Measurements from ENCODE around the gene SLC16A1.
"Not testable (repeated sequence)": the region's sequence is repeated elsewhere in the genome, so short reads cannot be mapped to it uniquely, and the experiment has no call there.

The SLC16A1 gene, protein sequence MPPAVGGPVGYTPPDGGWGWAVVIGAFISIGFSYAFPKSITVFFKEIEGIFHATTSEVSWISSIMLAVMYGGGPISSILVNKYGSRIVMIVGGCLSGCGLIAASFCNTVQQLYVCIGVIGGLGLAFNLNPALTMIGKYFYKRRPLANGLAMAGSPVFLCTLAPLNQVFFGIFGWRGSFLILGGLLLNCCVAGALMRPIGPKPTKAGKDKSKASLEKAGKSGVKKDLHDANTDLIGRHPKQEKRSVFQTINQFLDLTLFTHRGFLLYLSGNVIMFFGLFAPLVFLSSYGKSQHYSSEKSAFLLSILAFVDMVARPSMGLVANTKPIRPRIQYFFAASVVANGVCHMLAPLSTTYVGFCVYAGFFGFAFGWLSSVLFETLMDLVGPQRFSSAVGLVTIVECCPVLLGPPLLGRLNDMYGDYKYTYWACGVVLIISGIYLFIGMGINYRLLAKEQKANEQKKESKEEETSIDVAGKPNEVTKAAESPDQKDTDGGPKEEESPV

DNA sequence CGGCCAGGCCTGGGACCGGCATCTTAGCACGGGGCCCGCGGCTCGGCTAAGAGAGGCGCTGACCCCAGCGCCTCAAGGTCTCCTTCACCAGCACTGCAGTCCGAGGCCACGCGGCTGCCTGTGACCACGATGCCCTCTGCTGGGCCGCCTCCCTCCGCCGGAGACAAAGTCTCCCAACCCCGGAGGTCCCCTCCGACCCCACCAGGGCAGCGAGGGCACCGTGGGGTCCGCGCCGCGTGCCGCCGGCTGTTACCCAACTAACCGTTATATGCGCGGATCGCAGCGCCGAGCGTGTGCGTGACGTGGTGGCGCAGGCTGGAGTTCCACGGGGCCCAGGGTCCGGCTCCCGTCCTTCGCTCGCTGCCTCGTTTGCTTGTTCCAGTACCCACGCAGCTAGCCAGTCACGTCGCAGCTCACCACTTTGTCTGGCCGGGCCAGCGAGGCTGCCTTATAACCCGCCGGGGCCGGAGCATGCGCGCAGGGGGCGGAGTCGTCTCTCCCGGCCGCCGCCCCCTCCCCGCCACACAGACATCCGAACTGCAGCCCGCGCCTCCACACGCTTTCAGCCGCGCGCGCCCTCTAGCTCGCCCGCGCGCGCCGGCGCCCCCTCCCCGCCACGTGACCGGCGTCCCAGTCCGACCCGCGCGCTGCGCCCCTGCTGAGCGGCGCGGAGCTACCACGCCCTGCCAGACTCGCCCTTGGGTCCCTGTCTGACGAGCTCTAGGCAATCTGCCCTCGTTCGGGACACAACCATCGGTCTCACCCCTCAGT is at the start of gene SLC16A1:
Gene SLC16A1, minus strand, starts transcription at position 424 of the 771 bp plus-strand sequence. CDS start 26,888 bp downstream, outside the sequence.
- DNase-seq (ENCODE audit: low read depth), result peak; percentile 88

DNA sequence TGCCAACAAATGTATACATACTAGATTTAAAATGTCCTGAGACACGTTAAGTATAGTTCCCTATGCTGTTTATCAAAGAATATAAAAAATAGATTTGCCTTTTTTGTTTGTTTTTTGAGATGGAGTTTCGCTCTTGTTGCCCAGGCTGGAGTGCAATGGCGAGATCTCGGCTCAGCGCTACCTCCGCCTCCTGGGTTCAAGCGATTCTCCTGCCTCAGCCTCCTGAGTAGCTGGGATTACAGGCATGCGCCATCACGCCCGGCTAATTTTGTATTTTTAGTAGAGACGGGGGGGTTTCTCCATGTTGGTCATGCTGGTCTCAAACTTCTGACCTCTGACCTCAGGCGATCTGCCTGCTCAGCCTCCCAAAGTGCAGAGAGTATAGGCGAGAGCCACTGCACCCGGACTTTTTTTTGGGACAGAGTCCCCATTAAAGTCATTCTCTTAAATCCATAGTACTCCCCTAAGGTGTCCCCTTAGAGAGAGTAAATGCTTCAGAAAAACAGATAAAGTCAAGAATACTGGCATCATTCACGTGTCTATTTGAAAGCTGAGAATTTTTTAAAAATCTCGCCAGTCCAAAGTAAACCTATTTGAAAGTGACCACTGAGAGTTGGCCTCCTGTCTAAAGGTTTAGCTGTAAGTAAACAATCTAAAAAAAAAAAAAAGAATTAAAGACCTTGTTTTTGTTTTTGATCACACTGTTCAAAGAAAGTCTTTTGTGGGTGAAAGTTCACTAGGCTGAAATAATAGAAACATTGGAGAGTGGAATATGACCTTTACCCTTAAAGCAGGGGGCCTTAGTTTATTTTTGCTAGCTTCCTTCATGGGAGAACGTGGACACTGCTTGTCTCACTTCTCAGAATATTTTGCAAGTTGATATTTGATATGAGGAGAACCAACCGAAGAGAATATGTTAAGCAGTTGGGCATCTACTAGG is 48.0 kb upstream of the SLC16A1 start:
- no peak for DNase-seq (ENCODE audit: low read depth)

DNA sequence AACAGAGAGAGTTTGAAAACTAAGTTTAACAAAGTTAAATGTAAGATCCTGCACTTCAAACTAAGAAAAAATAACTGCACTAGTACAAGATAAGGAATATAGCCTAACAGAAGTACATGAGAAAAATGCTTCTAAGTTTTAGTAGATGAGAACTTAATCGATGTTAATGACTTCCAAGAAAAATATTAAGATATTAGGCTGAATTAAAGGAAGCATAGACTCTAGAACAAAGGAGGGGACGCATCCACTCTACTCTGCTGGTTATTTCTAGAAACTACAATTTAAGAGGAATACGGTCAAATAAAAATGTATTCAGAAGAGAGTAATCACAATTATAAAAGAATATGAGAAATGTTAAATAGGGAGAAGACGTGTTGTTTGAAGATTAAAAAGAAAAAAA is 46.3 kb upstream of the SLC16A1 start:
- no peak for DNase-seq (ENCODE audit: low read depth)

DNA sequence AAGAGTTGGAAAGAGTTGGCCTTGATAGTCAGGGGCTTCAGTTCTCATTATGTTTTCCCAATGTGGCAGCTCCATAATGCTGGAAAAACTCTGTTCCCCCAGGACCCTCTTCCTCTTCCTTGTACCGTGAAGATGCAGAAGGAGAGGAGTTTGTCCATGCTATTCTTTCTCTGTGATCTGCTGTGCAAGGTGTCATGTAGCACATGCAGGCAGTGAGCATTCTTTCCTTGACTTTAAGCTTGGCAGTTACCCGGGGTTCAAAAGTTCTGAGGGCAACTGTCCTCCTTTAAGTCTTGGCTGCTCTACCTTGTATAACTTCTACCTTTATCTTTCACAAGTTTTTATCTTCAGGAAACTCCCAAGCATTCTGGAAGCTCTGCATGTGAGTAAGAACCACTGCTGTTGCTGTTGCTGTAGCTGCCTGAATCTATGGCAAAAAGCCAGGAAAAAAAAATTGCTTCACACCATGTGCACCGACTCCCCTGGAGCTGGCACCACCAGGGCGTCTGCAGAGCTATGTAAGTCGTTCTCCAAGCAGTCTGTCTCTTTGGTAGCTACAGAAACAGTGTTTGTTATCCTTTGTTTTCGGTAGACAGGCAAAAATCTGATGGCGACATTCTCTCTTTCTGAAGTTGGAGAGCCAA is 42.7 kb upstream of the SLC16A1 start:
- no peak for DNase-seq (ENCODE audit: low read depth)

DNA sequence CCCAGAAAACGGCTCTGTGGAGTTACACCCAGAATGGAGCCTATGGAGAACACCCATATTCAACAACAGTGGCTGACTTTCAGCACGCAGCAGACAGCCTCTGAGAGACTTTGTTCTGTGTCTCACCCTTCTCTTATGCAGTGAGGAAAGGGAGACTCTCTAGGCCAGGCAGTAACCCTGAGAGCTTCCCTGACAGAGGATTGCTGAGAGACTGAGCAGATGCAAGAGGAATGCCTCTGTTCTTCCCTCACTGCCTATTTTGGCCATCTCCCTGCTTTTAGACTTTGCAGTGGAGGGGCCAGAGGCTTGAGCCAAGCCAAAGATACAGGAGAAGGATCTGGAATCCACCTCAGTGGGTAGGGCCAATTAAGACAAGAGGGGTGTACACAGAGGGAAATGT is 41.8 kb upstream of the SLC16A1 start:
- no peak for DNase-seq (ENCODE audit: low read depth)

DNA sequence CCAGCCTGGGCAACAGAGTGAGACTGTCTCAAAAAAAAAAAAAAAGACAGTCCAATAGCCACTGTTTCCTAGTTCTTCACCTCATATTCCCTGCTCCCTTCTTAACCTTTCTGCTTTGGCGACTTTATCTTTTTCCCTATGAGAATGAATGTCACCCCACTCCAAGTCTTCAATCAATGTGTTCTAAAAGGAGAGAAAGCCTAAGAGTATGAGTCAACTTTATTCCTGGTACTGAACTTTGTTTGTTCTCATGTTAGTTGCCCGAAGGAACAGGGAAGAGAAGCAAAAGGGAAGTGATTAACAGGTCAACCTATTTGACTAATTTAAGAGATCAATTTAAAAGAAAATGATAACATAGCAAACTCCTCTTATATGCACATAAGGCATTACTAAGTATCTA is 39.9 kb upstream of the SLC16A1 start:
- DNase-seq (ENCODE audit: low read depth), result no peak

DNA sequence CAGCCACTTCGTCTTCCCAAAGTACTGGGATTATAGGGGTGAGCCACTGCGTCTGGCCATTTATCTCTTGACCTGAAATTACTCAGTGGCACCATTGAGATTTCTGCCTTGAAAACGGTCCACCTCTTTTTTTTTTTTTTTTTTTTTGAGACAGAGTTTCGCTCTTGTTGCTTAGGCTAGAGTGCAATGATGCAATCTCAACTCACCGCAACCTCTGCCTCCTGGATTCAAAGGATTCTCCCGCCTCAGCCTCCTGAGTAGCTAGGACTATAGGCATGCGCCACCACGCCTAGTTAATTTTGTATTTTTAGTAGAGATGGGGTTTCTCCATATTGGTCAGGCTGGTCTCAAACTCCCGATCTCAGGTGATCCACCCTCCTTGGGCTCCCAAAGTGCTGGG is 39.0 kb upstream of the SLC16A1 start:
- DNase-seq (ENCODE audit: low read depth), result not testable (repeated sequence)

DNA sequence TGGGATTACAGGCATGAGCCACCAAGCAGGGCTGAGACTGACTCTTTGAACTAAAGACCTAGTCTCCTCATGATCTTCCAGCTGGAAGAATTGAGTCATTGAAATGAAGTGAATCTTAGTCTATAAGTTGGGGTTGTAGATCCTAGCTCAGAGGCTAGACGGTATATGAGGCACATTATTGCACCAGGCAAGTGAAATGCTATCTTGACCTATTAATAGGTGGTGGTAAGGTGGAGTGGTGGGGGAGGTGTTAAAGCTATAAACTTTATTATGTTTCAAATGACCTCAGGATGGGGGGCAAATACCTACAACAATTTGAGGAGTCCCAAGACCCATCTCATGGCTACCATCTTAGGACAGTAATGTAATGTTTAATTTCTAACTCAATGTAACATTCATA is 36.8 kb upstream of the SLC16A1 start:
- DNase-seq (ENCODE audit: low read depth), result no peak

DNA sequence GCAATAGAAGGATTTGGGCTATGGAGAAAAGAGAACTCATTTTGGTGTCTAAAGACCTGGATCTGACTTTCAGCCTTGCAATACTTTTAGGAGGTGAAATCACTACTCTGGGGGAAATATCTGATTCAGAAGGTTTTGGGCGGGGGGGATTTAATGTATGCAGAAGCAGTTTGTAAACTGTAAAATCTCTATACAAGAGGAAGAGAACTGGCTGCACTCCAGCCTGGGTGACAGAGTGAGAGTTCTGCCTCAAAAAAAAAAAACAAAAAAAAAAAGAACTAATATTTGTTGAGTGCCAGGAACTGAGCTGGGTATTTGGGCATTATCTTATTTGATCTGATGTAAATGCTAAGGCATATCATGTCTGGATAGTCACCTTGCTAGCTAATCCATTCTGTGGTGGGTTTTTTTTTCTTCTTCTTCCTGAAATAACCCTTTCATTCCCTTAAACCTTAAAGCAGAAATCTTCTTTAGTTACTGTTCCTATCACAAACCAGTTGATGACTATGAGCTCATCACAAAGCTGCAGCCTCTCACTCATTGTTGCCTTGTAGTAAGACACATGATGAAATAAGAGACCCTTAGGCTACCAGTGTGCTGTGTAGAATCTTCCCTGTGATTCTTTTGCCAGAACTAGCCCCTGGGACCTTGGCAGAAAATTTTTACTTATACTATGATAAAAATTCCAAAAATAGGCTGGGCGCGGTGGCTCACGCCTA is 35.6 kb upstream of the SLC16A1 start:
- DNase-seq (ENCODE audit: low read depth), result no peak

DNA sequence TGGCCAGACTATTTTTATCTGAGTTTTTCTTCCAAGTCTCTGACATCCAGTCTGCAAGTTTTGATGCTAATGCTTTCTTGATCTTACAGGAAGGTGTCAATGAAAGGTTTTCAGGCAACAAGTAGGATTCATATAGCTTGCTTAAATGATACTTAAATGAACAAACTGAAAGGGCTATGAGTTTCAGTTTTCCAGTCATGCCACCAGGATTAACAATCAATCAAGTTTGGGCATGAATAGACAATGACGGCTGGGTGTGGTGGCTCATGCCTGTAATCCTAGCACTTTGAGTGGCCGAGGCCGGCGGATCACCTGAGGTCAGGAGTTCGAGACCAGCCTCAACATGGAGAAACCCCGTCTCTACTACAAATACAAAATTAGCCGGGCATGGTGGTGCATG is 34.3 kb upstream of the SLC16A1 start:
- no peak for DNase-seq (ENCODE audit: low read depth)

DNA sequence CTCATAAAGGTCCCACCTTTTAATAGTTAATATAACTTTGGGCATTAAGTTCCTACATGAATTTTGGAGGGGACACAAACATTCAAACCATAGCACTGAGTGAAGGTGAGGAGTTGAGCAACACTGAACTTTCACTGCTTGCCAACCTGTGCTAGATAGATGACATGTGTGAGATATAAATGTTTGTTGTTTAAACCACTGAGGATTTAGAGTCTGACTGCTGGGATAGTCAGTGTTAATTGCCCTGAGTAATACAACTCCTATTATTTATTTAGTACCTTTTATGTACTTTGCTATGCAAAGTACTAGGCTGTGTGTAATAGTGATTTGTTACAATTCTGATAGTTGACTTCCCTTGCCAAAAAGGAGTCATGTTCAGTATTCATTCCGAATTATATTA is 32.4 kb upstream of the SLC16A1 start:
- no peak for DNase-seq (ENCODE audit: low read depth)

DNA sequence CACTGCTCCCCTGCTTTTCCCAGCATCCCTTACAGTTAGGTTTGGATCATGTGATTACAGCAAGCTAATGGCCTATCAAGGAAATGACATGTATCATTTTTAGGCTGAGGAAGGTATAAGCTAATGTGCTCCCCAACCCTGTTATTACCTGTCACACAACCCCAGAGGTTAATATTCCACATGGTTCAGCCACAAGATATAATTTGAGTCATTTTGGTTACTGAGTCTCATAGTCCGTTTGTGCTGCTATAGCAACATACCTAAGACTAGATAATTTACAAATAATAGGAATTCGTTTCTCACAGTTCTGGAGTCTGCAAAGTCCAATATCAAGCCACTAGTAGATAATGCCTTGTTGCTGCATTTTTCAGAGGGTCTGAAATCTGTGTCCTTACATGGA is 29.1 kb upstream of the SLC16A1 start:
- no peak for DNase-seq (ENCODE audit: low read depth)

DNA sequence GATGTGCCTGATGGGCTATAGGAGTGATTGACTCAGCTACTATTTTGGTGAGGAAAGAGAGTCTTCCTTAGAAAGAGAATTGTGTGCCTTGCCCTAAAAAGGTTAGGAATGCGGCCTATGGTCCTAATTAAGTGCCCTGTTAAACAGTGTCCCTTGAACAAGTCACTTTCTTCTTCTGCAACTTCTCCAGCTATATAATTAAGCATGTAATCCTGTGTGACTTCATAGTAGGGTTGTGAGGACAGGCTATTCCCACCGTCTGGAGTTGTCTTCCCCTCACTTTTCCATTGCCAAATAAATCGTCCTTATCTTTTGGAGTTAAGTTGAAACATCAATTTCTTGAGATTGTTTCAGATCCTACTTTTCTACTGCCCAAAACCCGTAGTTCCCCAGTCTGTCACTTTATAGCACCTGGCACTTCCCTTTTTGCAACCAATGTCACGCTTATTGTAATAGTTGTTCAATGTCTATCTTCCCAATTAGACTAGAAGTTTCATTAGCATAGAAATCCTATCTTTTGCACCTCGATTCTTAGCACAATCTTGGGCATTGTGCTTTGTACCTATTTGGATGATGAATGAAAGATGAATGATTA is 27.6 kb upstream of the SLC16A1 start:
- DNase-seq (ENCODE audit: low read depth), result no peak

DNA sequence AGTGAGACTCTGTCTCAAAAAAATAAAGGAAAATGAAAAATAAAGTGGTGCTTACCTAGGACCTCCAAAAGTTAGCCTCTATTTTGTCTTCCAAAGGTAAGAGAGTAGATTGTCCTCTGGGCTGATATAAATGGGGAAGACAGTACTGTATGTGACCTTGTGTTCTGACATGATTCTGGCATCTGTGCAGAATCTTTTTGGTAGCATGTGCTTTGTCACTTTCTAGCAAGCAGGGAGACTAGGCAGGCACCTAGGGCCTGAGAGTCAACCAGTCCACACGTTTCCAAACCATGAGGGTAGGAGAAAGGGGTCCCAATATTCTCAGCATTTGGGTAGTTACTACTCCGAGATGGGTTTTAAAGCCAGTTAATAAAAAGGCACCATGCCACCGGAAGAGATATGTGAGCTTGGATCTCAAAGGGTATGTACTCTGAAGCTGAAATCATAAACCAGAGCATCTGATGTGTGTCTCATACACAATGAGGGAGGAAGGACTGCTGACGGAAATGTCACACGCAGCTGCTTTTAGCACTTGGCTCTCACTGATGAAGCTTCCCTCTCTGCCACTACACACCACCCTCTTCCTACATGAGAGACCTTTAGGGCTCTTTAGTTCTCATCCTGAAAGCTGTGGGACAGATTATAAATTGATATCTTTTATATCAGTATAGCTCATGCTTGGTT is 27.0 kb upstream of the SLC16A1 start:
- no peak for DNase-seq (ENCODE audit: low read depth)

DNA sequence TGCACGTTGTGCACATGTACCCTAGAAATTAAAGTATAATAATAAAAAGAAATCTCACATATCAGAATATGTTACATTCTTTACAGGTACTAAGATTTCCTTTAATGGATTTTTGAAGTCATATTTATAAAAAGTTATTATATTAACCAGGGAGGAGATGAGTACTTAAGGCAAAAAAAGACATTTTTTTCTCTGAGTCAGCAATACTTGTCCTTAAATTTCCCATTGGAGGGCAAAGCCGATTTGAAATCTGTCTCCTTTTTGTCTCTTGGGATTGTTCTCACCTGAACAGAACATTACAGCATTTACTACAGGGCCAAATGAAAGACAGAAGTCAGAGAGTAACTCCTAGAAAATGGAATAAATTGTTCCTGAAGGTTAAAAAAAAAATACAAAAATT is 26.3 kb upstream of the SLC16A1 start:
- DNase-seq (ENCODE audit: low read depth), result no peak

DNA sequence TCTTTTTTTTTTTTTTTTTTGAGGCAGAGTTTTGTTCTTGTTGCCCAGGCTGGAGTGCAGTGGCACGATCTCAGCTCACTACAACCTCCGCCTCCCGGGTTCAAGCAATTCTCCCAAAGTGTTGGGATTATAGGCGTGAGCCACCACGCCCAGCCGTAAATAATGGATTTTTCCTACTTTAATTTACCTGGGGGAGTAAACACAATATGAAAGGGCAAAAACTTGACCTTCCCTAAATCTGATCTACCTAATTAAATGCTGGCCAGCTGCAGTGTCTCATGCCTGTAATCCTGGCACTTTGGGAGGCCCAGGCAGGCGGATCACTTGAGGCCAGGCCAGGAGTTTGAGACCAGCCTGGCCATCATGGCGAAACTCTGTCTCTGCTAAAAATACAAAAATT is 25.8 kb upstream of the SLC16A1 start:
- DNase-seq (ENCODE audit: low read depth), result not testable (repeated sequence)

DNA sequence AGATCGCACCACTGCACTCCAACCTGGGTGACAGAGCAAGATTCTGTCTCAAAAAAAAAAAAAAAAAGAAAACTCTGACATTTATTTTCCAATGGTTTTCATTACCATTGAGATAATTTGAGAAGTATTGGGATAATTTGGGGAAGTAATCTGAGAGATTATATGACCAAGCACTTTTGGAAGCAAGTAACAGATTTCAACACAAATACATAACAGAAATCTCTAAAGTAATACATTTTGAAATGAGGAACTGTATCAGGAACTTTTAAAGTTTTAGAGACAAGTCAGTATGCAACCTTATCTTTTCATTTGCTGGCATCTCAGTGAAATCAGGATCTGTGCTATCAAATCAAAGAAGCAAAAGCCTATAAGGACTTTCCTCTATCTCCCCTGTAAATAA is 25.4 kb upstream of the SLC16A1 start:
- no peak for DNase-seq (ENCODE audit: low read depth)

DNA sequence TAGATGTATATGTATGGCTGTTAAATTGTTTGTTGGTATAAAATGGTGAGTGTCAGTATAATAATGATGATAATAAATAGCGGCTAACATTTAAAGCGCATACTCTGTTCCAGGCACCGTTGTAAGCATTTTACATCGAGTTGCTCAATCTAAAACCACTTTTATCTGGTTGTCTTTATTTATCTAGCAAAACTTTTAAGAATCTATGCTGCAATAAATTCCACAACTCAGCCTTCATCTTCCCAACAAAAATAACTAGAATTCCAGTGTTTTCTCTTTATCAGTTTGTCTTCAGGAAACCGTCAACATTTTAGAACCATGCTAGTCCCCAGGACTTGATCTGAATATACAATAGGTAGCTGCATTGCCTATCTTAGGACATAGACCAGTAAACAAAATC is 19.3 kb upstream of the SLC16A1 start:
- no peak for DNase-seq (ENCODE audit: low read depth)

DNA sequence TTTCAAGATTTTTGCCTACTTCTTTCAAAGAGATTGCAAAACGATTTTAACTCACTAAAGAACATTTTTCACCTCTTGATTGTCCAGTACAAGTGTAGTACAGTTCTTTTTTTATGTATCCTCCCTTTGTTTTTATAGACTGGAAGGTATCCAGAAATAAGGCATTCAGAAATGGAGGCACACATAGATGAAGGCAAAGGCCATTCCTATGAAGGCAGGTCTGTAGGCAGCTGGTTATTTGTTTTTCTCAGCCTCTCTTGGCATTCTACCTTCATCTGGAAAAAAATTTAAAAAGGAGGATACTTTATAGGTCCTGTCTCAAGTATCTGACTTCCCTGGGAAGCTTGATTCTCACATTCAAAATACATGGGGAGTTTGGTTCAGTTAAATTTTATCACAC is 18.6 kb upstream of the SLC16A1 start:
- DNase-seq (ENCODE audit: low read depth), result no peak

DNA sequence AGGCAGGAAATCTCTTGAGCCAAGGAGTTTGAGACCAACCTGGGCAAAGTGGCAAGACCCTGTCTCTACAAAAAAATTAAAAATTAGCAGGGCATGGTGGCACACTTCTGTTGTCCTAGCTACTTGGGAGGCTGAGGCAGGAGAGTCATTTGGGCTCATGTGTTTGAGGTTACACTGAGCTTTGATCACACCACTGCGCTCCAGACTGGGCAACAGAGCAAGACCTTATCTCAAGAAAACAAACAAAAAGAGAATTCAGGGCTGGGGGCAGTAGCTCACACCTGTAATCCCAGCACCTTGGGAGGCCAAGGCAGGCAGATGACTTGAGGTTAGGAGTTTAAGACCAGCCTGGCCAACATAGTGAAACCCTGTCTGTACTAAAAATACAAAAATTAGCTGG is 17.8 kb upstream of the SLC16A1 start:
- no peak for DNase-seq (ENCODE audit: low read depth)

All from stromal cell of bone marrow (primary cell).